Omental fat pad (tissue), 4 donors: Measurements from ENCODE around the gene ITGA1. TPM values are rescaled to one million over a fixed set of nuclear protein-coding genes. Genes with fewer than 3 reads are reported as not detected.
"Not testable (repeated sequence)": the region's sequence is repeated elsewhere in the genome, so short reads cannot be mapped to it uniquely, and the experiment has no call there.

Experiments
- ATAC-seq: fragments of 150-250 bp; one replicate; pipeline ENCODE4 v1.9.1; 2016; ENCODE audit warnings: mild to moderate bottlenecking, moderate library complexity; ENCODE audit not compliant: low FRiP score
- DNase-seq: peaks from one replicate; pipeline ENCODE4 v3.0.0-alpha.2; 2019; ENCODE audit warnings: low spot score
- total RNA-seq, 4 donors: library from RNA; depleted of rRNA; stranded (reverse); fragments of >200 nt; gene quantifications; one replicate each; pipeline ENCODE4 v1.1.0, GENCODE V29; 2016
- TF ChIP-seq, protein P1 (sequence below), 3 donors: fragments of 450-650 bp; IDR thresholded peaks; one replicate each; pipeline ENCODE4 v1.5.1; 2016 to 2017; ENCODE audit warnings: antibody characterized with exemption in 3 of 3, mild to moderate bottlenecking in 3 of 3, moderate library complexity in 2 of 3

Gene ITGA1
- total RNA-seq, 4 donors from 2014 or later: 23.0 to 181 (median 55.0) TPM

DNA sequence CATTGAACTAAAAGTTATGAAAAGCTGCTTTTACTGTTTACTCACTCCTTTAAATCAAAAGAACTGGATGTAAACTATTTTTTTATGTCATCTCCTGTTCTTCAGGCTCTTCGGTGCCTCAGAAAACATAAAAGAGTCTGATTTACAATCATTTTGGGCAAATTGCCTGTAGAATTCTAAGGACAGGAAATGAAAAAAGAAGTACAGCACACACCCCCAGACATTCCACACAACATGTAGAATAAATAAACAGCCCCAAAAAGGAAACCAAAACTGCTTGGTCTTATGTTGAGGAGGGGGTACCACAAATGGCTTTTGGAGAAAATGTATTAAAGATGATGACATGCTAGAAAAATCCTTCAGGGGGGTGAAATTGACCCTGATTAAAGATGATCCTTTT, 57.2 kb downstream of the ITGA1 start:
- TF ChIP-seq, protein P1, sequence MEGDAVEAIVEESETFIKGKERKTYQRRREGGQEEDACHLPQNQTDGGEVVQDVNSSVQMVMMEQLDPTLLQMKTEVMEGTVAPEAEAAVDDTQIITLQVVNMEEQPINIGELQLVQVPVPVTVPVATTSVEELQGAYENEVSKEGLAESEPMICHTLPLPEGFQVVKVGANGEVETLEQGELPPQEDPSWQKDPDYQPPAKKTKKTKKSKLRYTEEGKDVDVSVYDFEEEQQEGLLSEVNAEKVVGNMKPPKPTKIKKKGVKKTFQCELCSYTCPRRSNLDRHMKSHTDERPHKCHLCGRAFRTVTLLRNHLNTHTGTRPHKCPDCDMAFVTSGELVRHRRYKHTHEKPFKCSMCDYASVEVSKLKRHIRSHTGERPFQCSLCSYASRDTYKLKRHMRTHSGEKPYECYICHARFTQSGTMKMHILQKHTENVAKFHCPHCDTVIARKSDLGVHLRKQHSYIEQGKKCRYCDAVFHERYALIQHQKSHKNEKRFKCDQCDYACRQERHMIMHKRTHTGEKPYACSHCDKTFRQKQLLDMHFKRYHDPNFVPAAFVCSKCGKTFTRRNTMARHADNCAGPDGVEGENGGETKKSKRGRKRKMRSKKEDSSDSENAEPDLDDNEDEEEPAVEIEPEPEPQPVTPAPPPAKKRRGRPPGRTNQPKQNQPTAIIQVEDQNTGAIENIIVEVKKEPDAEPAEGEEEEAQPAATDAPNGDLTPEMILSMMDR (IDR thresholded peaks at IDR 0.05): no peak
- no peak for ATAC-seq
- DNase-seq: no peak

DNA sequence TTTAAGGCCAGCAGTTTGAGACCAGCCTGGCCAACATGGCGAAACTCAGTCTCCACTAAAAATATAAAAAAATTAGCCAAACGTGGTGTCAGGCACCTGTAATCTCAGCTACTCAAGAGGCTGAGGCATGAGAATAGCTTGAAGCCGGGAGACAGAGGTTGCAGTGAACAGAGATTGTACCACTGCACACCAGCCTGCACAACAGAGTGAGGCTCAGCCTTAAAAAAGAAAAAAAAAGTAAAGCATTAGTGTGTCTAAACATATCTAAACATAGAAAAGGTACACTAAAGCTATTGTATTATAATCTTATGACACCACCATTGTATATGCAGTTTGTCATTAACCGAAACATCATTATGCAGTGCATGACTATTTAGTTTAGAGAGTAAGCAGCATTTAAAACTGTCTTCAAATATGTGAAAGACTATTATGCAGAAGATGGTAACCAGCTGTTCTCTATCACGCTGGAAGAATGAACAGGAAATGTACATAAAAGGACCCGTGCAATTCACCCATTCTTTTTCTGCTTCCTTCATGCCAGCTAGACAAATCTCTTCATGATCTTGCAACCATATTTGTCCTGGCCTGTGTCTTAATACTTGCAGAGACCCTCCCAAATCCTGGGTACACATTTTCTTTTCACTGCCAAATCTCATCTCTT, 58.6 kb downstream of the ITGA1 start:
- ATAC-seq (no peak), DNase-seq (no peak)
- TF ChIP-seq, protein P1 (IDR thresholded peaks at IDR 0.05): no peak

DNA sequence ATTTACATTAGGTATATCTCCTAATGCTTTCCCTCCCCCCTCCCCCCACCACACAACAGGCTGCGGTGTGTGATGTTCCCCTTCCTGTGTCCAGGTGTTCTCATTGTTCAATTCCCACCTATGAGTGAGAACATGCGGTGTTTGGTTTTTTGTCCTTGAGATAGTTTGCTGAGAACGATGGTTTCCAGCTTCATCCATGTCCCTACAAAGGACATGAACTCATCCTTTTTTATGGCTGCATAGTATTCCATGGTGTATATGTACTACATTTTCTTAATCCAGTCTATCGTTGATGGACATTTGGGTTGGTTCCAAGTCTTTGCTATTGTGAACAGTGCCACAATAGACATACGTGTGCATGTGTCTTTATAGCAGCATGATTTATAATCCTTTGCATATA, 61.0 kb downstream of the ITGA1 start:
- DNase-seq, ATAC-seq: not testable (repeated sequence)

DNA sequence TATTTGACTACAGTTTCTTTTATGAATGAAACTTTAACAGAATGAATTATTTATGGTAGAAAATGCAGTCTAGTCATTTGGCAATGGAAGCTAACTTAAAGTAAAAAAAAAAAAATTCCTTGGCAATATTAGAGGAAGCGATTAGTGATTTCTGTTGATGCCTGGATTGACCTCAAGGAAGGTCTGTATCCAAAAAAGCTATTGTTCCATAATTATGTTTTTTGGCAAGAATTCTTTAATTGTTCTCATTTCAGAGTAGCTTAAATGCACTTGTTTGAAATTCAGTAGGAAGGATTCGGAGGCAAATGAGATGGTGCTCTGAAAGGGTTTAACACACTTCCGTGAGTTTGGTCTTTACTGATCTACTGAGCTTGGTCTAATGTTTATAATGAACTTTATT, 61.8 kb downstream of the ITGA1 start:
- TF ChIP-seq, protein P1 (IDR thresholded peaks at IDR 0.05): no peak

DNA sequence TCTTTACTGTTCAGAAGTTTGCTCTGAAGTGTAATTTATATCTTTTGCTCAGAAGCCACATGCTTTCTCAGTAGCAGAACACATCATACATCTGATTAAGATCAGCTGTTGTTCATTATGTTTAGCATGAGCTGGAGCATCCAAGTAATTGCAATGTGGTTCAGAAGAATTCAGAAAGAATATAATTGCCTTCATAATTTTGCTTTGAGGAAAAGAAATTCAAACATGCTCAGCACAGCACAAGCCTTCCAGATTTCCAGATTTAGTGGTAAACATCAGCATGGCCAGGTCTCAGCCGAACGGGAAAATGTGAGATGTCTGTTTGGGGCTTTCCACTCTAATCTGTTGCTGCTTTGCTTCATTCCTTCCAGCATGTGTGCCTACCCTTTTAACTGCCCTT, 65.9 kb downstream of the ITGA1 start:
- TF ChIP-seq, protein P1 (IDR thresholded peaks at IDR 0.05): no peak
- DNase-seq (no peak), ATAC-seq (no peak)

More for the DNA sequence above, 61.8 kb downstream of the ITGA1 start:
- DNase-seq (no peak), ATAC-seq (no peak)

DNA sequence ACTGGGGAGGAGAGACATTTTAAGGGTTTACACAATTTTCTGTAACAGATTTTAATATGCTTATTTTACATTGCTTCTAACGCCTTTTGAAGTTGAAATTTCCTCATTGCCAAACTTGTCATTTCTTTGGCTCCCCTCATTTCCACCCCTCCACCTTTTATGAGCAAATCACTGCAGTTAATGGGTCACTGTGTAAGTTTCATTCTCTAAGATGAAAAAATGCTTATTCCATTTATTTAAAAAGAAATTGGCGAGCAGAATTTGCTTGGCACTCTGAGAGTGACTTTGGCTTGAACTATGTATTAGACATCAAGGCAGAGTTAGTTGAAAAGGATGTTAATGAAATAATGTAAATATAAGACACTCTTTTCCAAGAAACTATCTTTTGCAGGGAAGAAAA, 66.6 kb downstream of the ITGA1 start:
- ATAC-seq (no peak), DNase-seq (no peak)
- TF ChIP-seq, protein P1 (IDR thresholded peaks at IDR 0.05): no peak

DNA sequence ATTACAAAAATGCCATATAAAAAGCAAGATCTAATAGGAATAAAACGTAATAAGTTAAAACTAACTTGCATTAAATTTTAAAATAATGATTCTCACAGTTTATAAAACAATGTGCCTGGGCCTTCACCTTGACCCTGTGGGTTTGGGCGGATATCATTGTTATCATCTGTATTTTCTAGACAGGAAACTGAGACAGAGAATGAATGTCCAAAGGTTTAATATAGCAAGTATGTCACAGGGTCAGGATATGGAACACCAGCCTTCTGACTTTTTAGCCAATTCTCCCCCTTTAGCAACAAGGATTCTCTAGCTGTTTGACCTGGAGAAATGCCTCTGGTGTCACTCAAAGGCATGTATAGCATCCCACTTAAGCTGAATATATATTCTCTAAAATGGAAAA, 67.2 kb downstream of the ITGA1 start:
- TF ChIP-seq, protein P1 (IDR thresholded peaks at IDR 0.05): no peak
- DNase-seq (no peak), ATAC-seq (no peak)
